GM12891 (cell line): ENCODE data around the gene LAGE3.

Experiments used
- DNase-seq: peaks from one replicate; pipeline ENCODE4 v3.0.0; 2011; ENCODE audit warnings: low spot score; ENCODE audit not compliant: insufficient read length
- FAIRE-seq: peaks from 2 replicates; lab custom pipeline; 2011; peaks lifted over from hg19 to GRCh38; lab: Jason Lieb, UNC
- PAX5 ChIP-seq: IDR thresholded peaks from 2 replicates; pipeline ENCODE4 v1.6.1; 2011; ENCODE audit warnings: low read length, moderate library complexity, mild to moderate bottlenecking; ENCODE audit not compliant: insufficient read depth, severe bottlenecking
- POLR2A ChIP-seq: IDR thresholded peaks from 2 replicates; pipeline ENCODE4 v1.6.1; 2011; ENCODE audit warnings: low read depth, low read length, control low read depth
- POLR2AphosphoS5 ChIP-seq: IDR thresholded peaks from 2 replicates; pipeline ENCODE4 v1.6.1; 2011; ENCODE audit warnings: low read depth, low read length, control low read depth
- POU2F2 ChIP-seq: IDR thresholded peaks from 2 replicates; pipeline ENCODE4 v1.6.1; 2011; ENCODE audit warnings: low read depth, mild to moderate bottlenecking, control low read depth, low read length, moderate library complexity
- SPI1 ChIP-seq: IDR thresholded peaks from 2 replicates; pipeline ENCODE4 v1.6.1; 2011; ENCODE audit warnings: low read depth, low read length, control low read depth
- TAF1 ChIP-seq: IDR thresholded peaks from 2 replicates; pipeline ENCODE4 v1.6.1; 2011; ENCODE audit warnings: low read depth, low read length, control low read depth

LAGE3 gene

DNA sequence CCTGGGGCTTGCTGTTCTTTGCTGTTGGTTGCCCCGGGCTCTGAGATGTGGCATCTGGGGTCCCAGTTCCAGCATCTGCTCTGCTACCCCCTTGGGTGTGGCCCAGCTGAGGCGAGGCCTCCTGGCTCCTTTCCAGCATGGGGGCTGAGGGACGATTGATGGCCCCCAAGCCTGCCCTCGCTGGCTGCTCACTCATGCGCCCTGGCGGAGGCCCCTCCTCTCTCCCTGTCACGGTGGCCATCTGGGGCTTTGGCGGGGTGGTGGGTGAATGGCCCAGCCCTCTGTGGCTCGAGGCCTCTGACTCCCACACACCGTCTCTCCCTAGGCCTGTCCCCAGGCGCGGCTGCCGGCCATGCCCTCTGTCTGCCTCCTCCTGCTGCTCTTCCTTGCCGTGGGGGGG lies 19.2 kb downstream of the LAGE3 start:
- no peak for FAIRE-seq

GRCh38 chrX:154458954-154459778 lies 19.9 kb downstream of the LAGE3 start:
- TF ChIP-seq POLR2AphosphoS5, result no peak
- TF ChIP-seq PAX5, result no peak
- no peak for TF ChIP-seq SPI1
- no peak for TF ChIP-seq POU2F2
- TF ChIP-seq POLR2A, result no peak
- no peak for TF ChIP-seq TAF1
- FAIRE-seq (peak; percentile 65), DNase-seq (no peak)

More for the DNA sequence above, 19.2 kb downstream of the LAGE3 start:
- TF ChIP-seq SPI1 (no peak), POLR2AphosphoS5 (no peak), PAX5 (no peak), POLR2A (no peak), TAF1 (no peak), POU2F2 (no peak)
- DNase-seq, result no peak

- FAIRE-seq (peak; percentile 26), DNase-seq (peak; percentile 71)
- TF ChIP-seq SPI1 (no peak), TAF1 (no peak), POU2F2 (no peak), PAX5 (no peak), POLR2AphosphoS5 (no peak), POLR2A (no peak)
Measured at GRCh38 chrX:154458116-154458953, 20.7 kb downstream of the LAGE3 start, which contains the start of gene PLXNA3. Gene PLXNA3 (plus strand): TSS chrX:154458281. CDS start chrX:154460184, 1,903 bp downstream.

GRCh38 chrX:154457491-154458115 lies 21.5 kb downstream of the LAGE3 start:
- DNase-seq (peak; percentile 78), FAIRE-seq (peak; percentile 99)
- no peak for TF ChIP-seq POLR2A
- no peak for TF ChIP-seq POLR2AphosphoS5
- no peak for TF ChIP-seq POU2F2
- TF ChIP-seq TAF1, result no peak
- no peak for TF ChIP-seq SPI1
- TF ChIP-seq PAX5, result no peak

DNA sequence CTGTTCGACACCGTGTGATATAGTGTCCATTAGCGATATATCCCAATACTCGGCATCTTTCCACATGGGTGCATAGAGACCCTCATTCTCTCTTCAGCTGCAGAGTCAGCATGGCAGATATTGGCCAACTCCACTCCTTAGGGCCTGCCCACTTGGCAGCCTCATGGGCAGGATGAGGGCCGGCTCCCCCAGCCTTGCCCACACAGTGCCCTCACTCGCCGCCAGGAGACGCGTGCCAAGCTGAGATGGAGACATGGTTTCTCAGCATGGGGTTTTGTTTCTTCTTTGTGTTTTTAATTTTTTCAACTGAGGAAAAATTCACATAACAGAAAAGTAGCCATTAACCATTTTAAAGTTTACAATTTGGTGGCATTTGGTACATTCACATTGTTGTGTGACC lies 26.3 kb downstream of the LAGE3 start:
- TF ChIP-seq SPI1 (no peak), POLR2AphosphoS5 (no peak), PAX5 (no peak), POLR2A (no peak), POU2F2 (no peak), TAF1 (no peak)
- DNase-seq, result no peak
- no peak for FAIRE-seq

- no peak for TF ChIP-seq POLR2A
- no peak for TF ChIP-seq POU2F2
- no peak for TF ChIP-seq SPI1
- TF ChIP-seq POLR2AphosphoS5, result no peak
- no peak for TF ChIP-seq PAX5
- no peak for TF ChIP-seq TAF1
- DNase-seq (no peak), FAIRE-seq (no peak)
Measured at GRCh38 chrX:154450312-154450711, 28.8 kb downstream of the LAGE3 start.

DNA sequence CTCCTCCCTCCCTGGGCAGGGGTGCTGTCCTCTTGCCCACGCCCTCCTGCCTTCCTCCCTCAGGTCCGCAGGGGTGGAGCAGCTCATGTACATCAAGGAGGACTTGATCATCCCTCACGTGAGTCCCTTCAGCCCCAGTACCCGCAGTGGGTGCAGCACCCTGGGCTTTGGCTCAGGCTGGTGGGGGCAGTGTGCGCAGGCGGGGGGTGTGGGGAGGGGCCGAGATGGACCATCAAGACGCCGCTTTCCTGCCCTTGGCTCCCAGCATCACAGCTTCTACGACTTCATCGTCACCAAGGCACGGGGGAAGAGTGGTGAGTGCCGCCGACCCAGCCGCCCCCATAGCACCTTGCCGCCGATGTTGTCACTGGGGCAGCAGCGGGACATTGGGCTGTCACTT lies 29.5 kb downstream of the LAGE3 start:
- TF ChIP-seq POU2F2, result no peak
- no peak for TF ChIP-seq TAF1
- no peak for TF ChIP-seq PAX5
- TF ChIP-seq POLR2A, result no peak
- TF ChIP-seq POLR2AphosphoS5, result no peak
- no peak for TF ChIP-seq SPI1
- FAIRE-seq, result no peak
- no peak for DNase-seq

DNA sequence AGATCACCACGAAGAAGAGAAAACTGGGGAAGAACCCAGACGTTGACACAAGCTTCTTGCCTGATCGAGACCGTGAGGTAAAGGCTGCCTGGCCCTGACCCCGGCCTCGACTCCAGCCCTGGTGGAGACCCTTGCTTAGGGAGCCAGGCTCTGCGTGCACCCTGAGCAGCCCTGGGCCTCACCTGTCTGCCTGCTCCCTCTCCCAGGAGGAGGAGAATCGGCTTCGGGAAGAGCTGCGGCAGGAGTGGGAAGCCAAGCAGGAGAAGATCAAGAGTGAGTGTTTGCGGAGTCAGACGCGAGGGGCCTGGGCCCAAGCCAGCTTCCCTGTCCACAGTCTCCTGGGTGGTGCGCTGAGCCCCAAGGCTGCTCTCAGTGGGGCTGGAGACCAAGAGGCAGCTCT lies 30.6 kb downstream of the LAGE3 start:
- DNase-seq (no peak), FAIRE-seq (no peak)
- TF ChIP-seq PAX5 (no peak), POU2F2 (no peak), TAF1 (no peak), POLR2A (no peak), SPI1 (no peak), POLR2AphosphoS5 (no peak)
